NCI-H2196 (cell line): Measurements from ENCODE around the gene TMOD2.

Experiments used
- DNase-seq: peaks from one replicate; lab custom pipeline; 2025; ENCODE audit not compliant: unreplicated experiment; lab: John Stamatoyannopoulos, UW

The TMOD2 gene

GRCh38 chr15:51750792-51751696, at the start of gene TMOD2:
Gene TMOD2 (plus strand): TSS chr15:51751597. CDS start chr15:51766442, 14,845 bp downstream.
- DNase-seq: peak; percentile 25

GRCh38 chr15:51702710-51703109, 48.7 kb upstream of the TMOD2 start:
- DNase-seq: no peak

GRCh38 chr15:51706291-51706690, 45.1 kb upstream of the TMOD2 start:
- DNase-seq: no peak

- DNase-seq: no peak
Measured at GRCh38 chr15:51706926-51707608, 44.3 kb upstream of the TMOD2 start.

- peak; percentile 20 for DNase-seq
Measured at GRCh38 chr15:51708013-51708412, 43.4 kb upstream of the TMOD2 start.

- DNase-seq: no peak
Measured at GRCh38 chr15:51709031-51709430, 42.4 kb upstream of the TMOD2 start.

- no peak for DNase-seq
Measured at GRCh38 chr15:51714162-51714561, 37.2 kb upstream of the TMOD2 start.

GRCh38 chr15:51714911-51715310, 36.5 kb upstream of the TMOD2 start:
- no peak for DNase-seq

- DNase-seq: no peak
Measured at GRCh38 chr15:51718219-51718618, 33.2 kb upstream of the TMOD2 start.

- DNase-seq: no peak
Measured at GRCh38 chr15:51718746-51719145, 32.7 kb upstream of the TMOD2 start.

GRCh38 chr15:51720201-51720995, 31.0 kb upstream of the TMOD2 start:
- DNase-seq: no peak

GRCh38 chr15:51721199-51721960, 30.0 kb upstream of the TMOD2 start:
- no peak for DNase-seq

GRCh38 chr15:51724199-51724598, 27.2 kb upstream of the TMOD2 start:
- no peak for DNase-seq

- DNase-seq: no peak
Measured at GRCh38 chr15:51724673-51725072, 26.7 kb upstream of the TMOD2 start.

- DNase-seq: peak; percentile 65
Measured at GRCh38 chr15:51726302-51727073, 24.9 kb upstream of the TMOD2 start.

- no peak for DNase-seq
Measured at GRCh38 chr15:51727141-51727897, 24.1 kb upstream of the TMOD2 start.

GRCh38 chr15:51731549-51732267, 19.7 kb upstream of the TMOD2 start:
- no peak for DNase-seq

- no peak for DNase-seq
Measured at GRCh38 chr15:51732646-51733045, 18.8 kb upstream of the TMOD2 start.
